Breast epithelium (tissue), 4 donors: ENCODE measurements around the gene C1QC. TPM values are rescaled to one million over a fixed set of nuclear protein-coding genes. Genes with fewer than 3 reads are reported as not detected.

ENCODE experiments used
- DNase-seq, 2 donors: peaks; one replicate each; pipeline ENCODE4 v3.0.0-alpha.2; 2019; ENCODE audit warnings: low spot score in 2 of 2
- H3K27ac ChIP-seq, 2 donors: fragments of 200-600 bp; sonication (generic) in 1 of 2; one replicate each; pipeline ENCODE4 v1.5.1; 2016 to 2019; ENCODE audit warnings: mild to moderate bottlenecking in 1 of 2
- H3K27me3 ChIP-seq, 2 donors: fragments of 200-600 bp; sonication (generic) in 1 of 2; one replicate each; pipeline versions ENCODE4 v1.5.1 to v1.6.0; 2017 to 2019; ENCODE audit warnings: control low read depth in 1 of 2, mild to moderate bottlenecking in 1 of 2
- H3K36me3 ChIP-seq: fragments of 200-600 bp; one replicate; pipeline ENCODE4 v1.5.1; 2019
- H3K4me1 ChIP-seq, 2 donors: fragments of 200-600 bp; sonication (generic); one replicate each; pipeline ENCODE4 v1.5.1; 2016 to 2019; ENCODE audit warnings: control low read depth in 1 of 2
- H3K4me3 ChIP-seq, 3 donors: fragments of 200-600 bp; sonication (generic); 1 replicate in 2 of 3; 2 replicates in 1 of 3; pipeline ENCODE4 v1.5.1; 2016 to 2019; ENCODE audit warnings: mild to moderate bottlenecking in 3 of 3, moderate library complexity in 2 of 3
- H3K9me3 ChIP-seq, 2 donors: fragments of 200-600 bp; sonication (generic) in 1 of 2; one replicate each; pipeline ENCODE4 v1.5.1; 2016 to 2019; ENCODE audit warnings: control low read depth in 1 of 2
- CTCF ChIP-seq, 3 donors: fragments of 450-650 bp; IDR thresholded peaks; one replicate each; pipeline ENCODE4 v1.5.1; 2016 to 2017; ENCODE audit warnings: antibody characterized with exemption in 3 of 3, mild to moderate bottlenecking in 3 of 3, moderate library complexity in 3 of 3
- POLR2A ChIP-seq: fragments of 450-650 bp; IDR thresholded peaks from one replicate; pipeline ENCODE4 v1.6.1; 2016; ENCODE audit warnings: antibody characterized with exemption, mild to moderate bottlenecking, moderate library complexity
- POLR2AphosphoS5 ChIP-seq, 3 donors: sonication (generic); formaldehyde crosslinking; IDR thresholded peaks; one replicate each; pipeline ENCODE4 v1.6.1; 2017; ENCODE audit warnings: antibody characterized with exemption in 3 of 3
- intact Hi-C: fragments of 100-400 bp; cut with DNase I; formaldehyde crosslinking; loops from one replicate; pipeline ENCODE4 v1.15.1; 2023; ENCODE audit warnings: low total_unique reads
- total RNA-seq, 3 donors: library from RNA; depleted of rRNA; stranded (reverse); fragments of >200 nt; gene quantifications; one replicate each; pipeline ENCODE4 v1.1.0, GENCODE V29; 2016

C1QC gene
- total RNA-seq, 3 donors from 2014 or later, result 76.4 to 385 (median 113) TPM

- H3K27me3 ChIP-seq, result peaks cover 0 to 65% of the 10 kb centered on the region in 2 donors
- H3K36me3 ChIP-seq, result no peaks in the 10 kb centered on the region
- H3K9me3 ChIP-seq, result no peaks in the 10 kb centered on the region
- H3K4me1 ChIP-seq, result no peaks in the 10 kb centered on the region
- no peak for DNase-seq
- no peak overlapping the region for H3K4me3 ChIP-seq
- intact Hi-C loops, result no loop called here
- no peak for TF ChIP-seq CTCF (IDR thresholded peaks at IDR 0.05)
- no peak for TF ChIP-seq POLR2A
- TF ChIP-seq POLR2AphosphoS5 (IDR thresholded peaks at IDR 0.05), result no peak
- no peak overlapping the region for H3K27ac ChIP-seq
Measured at GRCh38 chr1:22602060-22602740, 41.2 kb upstream of the C1QC start.

GRCh38 chr1:22606161-22606560, 37.3 kb upstream of the C1QC start:
- intact Hi-C loops, result no loop called here
- no peaks in the 10 kb centered on the region for H3K9me3 ChIP-seq
- no peaks in the 10 kb centered on the region for H3K36me3 ChIP-seq
- H3K4me1 ChIP-seq, result no peaks in the 10 kb centered on the region
- no peak overlapping the region for H3K4me3 ChIP-seq
- TF ChIP-seq POLR2AphosphoS5 (IDR thresholded peaks at IDR 0.05), result no peak
- no peak for TF ChIP-seq CTCF (IDR thresholded peaks at IDR 0.05)
- no peak for TF ChIP-seq POLR2A
- DNase-seq, result no peak
- H3K27ac ChIP-seq, result no peak overlapping the region
- peaks cover 0 to 74% of the 10 kb centered on the region in 2 donors for H3K27me3 ChIP-seq

GRCh38 chr1:22607154-22607553, 36.3 kb upstream of the C1QC start:
- no peak for TF ChIP-seq POLR2A
- no peak for TF ChIP-seq CTCF (IDR thresholded peaks at IDR 0.05)
- no peak for TF ChIP-seq POLR2AphosphoS5 (IDR thresholded peaks at IDR 0.05)
- Histone ChIP-seq H3K27me3 (peaks cover 0 to 73% of the 10 kb centered on the region in 2 donors), H3K4me3 (no peak overlapping the region), H3K4me1 (no peaks in the 10 kb centered on the region), H3K9me3 (no peaks in the 10 kb centered on the region), H3K36me3 (no peaks in the 10 kb centered on the region), H3K27ac (no peak overlapping the region)
- DNase-seq, result no peak
- intact Hi-C loops, result no loop called here

GRCh38 chr1:22608361-22608760, 35.1 kb upstream of the C1QC start:
- no peaks in the 10 kb centered on the region for H3K4me1 ChIP-seq
- no peaks in the 10 kb centered on the region for H3K9me3 ChIP-seq
- no peak for TF ChIP-seq CTCF (IDR thresholded peaks at IDR 0.05)
- TF ChIP-seq POLR2A, result no peak
- TF ChIP-seq POLR2AphosphoS5 (IDR thresholded peaks at IDR 0.05), result no peak
- no peak overlapping the region for H3K4me3 ChIP-seq
- DNase-seq, result no peak
- no peaks in the 10 kb centered on the region for H3K36me3 ChIP-seq
- no peak overlapping the region for H3K27ac ChIP-seq
- intact Hi-C loops, result no loop called here
- peaks cover 0 to 70% of the 10 kb centered on the region in 2 donors for H3K27me3 ChIP-seq

GRCh38 chr1:22609291-22609690, 34.1 kb upstream of the C1QC start:
- no peak for TF ChIP-seq POLR2A
- Histone ChIP-seq H3K36me3 (no peaks in the 10 kb centered on the region), H3K4me1 (no peaks in the 10 kb centered on the region), H3K27me3 (peaks cover 0 to 70% of the 10 kb centered on the region in 2 donors), H3K27ac (no peak overlapping the region), H3K4me3 (no peak overlapping the region), H3K9me3 (no peaks in the 10 kb centered on the region)
- DNase-seq, result no peak
- intact Hi-C loops, result no loop called here
